ENCODE results near the gene NCOA1. TPM values are rescaled to one million over a fixed set of nuclear protein-coding genes. Genes with fewer than 3 reads are reported as not detected.
A peak's percentile ranks its signal among the peaks of the same experiment; 100 is the strongest.
"Not testable (repeated sequence)": the region's sequence is repeated elsewhere in the genome, so short reads cannot be mapped to it uniquely, and the experiment has no call there.

Gene NCOA1
- polyA plus RNA-seq, 6 donors from 2014 or later: 9.8 to 21.3 (median 12.6) TPM

GRCh38 chr2:24657818-24658217, 166.8 kb downstream of the NCOA1 start:
- Mint-ChIP-seq H3K4me3 (no peak overlapping the region), H3K36me3 (peaks cover 5 to 8% of the 10 kb centered on the region in 2 donors), H3K27ac (peak overlapping the region in 1 of 6 donors; percentile 28), H3K9me3 (no peaks in the 10 kb centered on the region), H3K27me3 (no peaks in the 10 kb centered on the region), H3K4me1 (peaks cover 19 to 31% (median 30%) of the 10 kb centered on the region in 3 donors)
- ATAC-seq (ENCODE audit: low read depth in 2 of 2) (no peak), DNase-seq (no peak)

- no peak overlapping the region for H3K4me3 Mint-ChIP-seq
- H3K36me3 Mint-ChIP-seq: peaks cover 8 to 12% of the 10 kb centered on the region in 2 donors
- ATAC-seq (ENCODE audit: low read depth in 2 of 2): no peak
- DNase-seq: no peak
- no peaks in the 10 kb centered on the region for H3K27me3 Mint-ChIP-seq
- H3K27ac Mint-ChIP-seq: peak overlapping the region in 2 of 6 donors; percentile 28 to 74
- no peaks in the 10 kb centered on the region for H3K9me3 Mint-ChIP-seq
- H3K4me1 Mint-ChIP-seq: peaks cover 11 to 25% (median 25%) of the 10 kb centered on the region in 3 donors
Measured at GRCh38 chr2:24658531-24659202, 167.6 kb downstream of the NCOA1 start.

GRCh38 chr2:24659862-24660261, 168.8 kb downstream of the NCOA1 start:
- ATAC-seq (ENCODE audit: low read depth in 2 of 2): no peak
- Mint-ChIP-seq H3K9me3 (no peaks in the 10 kb centered on the region), H3K27me3 (no peaks in the 10 kb centered on the region), H3K36me3 (peaks cover 8 to 15% of the 10 kb centered on the region in 2 donors), H3K27ac (no peak overlapping the region), H3K4me3 (no peak overlapping the region), H3K4me1 (peaks cover 1 to 16% (median 15%) of the 10 kb centered on the region in 3 donors)
- no peak for DNase-seq

GRCh38 chr2:24667542-24667941, 176.5 kb downstream of the NCOA1 start:
- Mint-ChIP-seq H3K4me1 (peaks cover 0 to 6% (median 4%) of the 10 kb centered on the region in 3 donors), H3K27ac (no peak overlapping the region), H3K9me3 (no peaks in the 10 kb centered on the region), H3K36me3 (peaks cover 0 to 9% of the 10 kb centered on the region in 2 donors), H3K27me3 (no peaks in the 10 kb centered on the region), H3K4me3 (no peak overlapping the region)
- no peak for ATAC-seq (ENCODE audit: low read depth in 2 of 2)
- no peak for DNase-seq

GRCh38 chr2:24671230-24671629, 180.2 kb downstream of the NCOA1 start:
- Mint-ChIP-seq H3K9me3 (no peaks in the 10 kb centered on the region), H3K27me3 (no peaks in the 10 kb centered on the region), H3K27ac (no peak overlapping the region), H3K4me1 (peaks cover 0 to 6% (median 4%) of the 10 kb centered on the region in 3 donors), H3K4me3 (no peak overlapping the region), H3K36me3 (peaks cover 7 to 8% of the 10 kb centered on the region in 2 donors)
- ATAC-seq (ENCODE audit: low read depth in 2 of 2): no peak
- DNase-seq: no peak

GRCh38 chr2:24672589-24672988, 181.5 kb downstream of the NCOA1 start:
- H3K4me1 Mint-ChIP-seq: peaks cover 0 to 6% (median 4%) of the 10 kb centered on the region in 3 donors
- H3K4me3 Mint-ChIP-seq: no peak overlapping the region
- H3K27me3 Mint-ChIP-seq: no peaks in the 10 kb centered on the region
- peaks cover 9 to 16% of the 10 kb centered on the region in 2 donors for H3K36me3 Mint-ChIP-seq
- no peak for ATAC-seq (ENCODE audit: low read depth in 2 of 2)
- no peak for DNase-seq
- H3K9me3 Mint-ChIP-seq: peaks cover 0 to 2% (median 0%) of the 10 kb centered on the region in 7 donors
- no peak overlapping the region for H3K27ac Mint-ChIP-seq

- DNase-seq: no peak
- peaks cover 27 to 30% of the 10 kb centered on the region in 2 donors for H3K36me3 Mint-ChIP-seq
- peak overlapping the region in 1 of 6 donors; percentile 53 for H3K27ac Mint-ChIP-seq
- peaks cover 0 to 4% (median 3%) of the 10 kb centered on the region in 3 donors for H3K4me1 Mint-ChIP-seq
- peaks cover 0 to 8% (median 2%) of the 10 kb centered on the region in 7 donors for H3K9me3 Mint-ChIP-seq
- no peak for ATAC-seq (ENCODE audit: low read depth in 2 of 2)
- no peaks in the 10 kb centered on the region for H3K27me3 Mint-ChIP-seq
- no peak overlapping the region for H3K4me3 Mint-ChIP-seq
Measured at GRCh38 chr2:24675338-24675737, 184.3 kb downstream of the NCOA1 start.

- ATAC-seq (ENCODE audit: low read depth in 2 of 2) (no peak), DNase-seq (no peak)
- H3K27ac Mint-ChIP-seq: peak overlapping the region in 1 of 6 donors; percentile 56
- H3K4me1 Mint-ChIP-seq: no peaks in the 10 kb centered on the region
- peaks cover 0 to 9% (median 2%) of the 10 kb centered on the region in 7 donors for H3K9me3 Mint-ChIP-seq
- no peaks in the 10 kb centered on the region for H3K27me3 Mint-ChIP-seq
- H3K4me3 Mint-ChIP-seq: no peak overlapping the region
- peaks cover 30 to 33% of the 10 kb centered on the region in 2 donors for H3K36me3 Mint-ChIP-seq
Measured at GRCh38 chr2:24676493-24676892, 185.4 kb downstream of the NCOA1 start.

GRCh38 chr2:24678066-24678465, 187.0 kb downstream of the NCOA1 start:
- not testable (repeated sequence) for H3K9me3 Mint-ChIP-seq; H3K27ac Mint-ChIP-seq; H3K4me1 Mint-ChIP-seq; H3K4me3 Mint-ChIP-seq; H3K27me3 Mint-ChIP-seq; DNase-seq; ATAC-seq (ENCODE audit: low read depth in 2 of 2)
- H3K36me3 Mint-ChIP-seq: peaks cover 33 to 39% of the 10 kb centered on the region in 2 donors

- no peaks in the 10 kb centered on the region for H3K4me1 Mint-ChIP-seq
- H3K27ac Mint-ChIP-seq: no peak overlapping the region
- H3K9me3 Mint-ChIP-seq: peaks cover 0 to 9% (median 2%) of the 10 kb centered on the region in 7 donors
- no peaks in the 10 kb centered on the region for H3K27me3 Mint-ChIP-seq
- no peak overlapping the region for H3K4me3 Mint-ChIP-seq
- no peak for ATAC-seq (ENCODE audit: low read depth in 2 of 2)
- DNase-seq: no peak
- H3K36me3 Mint-ChIP-seq: peaks cover 29 to 35% of the 10 kb centered on the region in 2 donors
Measured at GRCh38 chr2:24680196-24680595, 189.1 kb downstream of the NCOA1 start.

GRCh38 chr2:24682304-24682703, 191.2 kb downstream of the NCOA1 start:
- peaks cover 33 to 44% of the 10 kb centered on the region in 2 donors for H3K36me3 Mint-ChIP-seq
- H3K4me1 Mint-ChIP-seq: peaks cover 0 to 4% (median 0%) of the 10 kb centered on the region in 3 donors
- H3K4me3 Mint-ChIP-seq: no peak overlapping the region
- no peak overlapping the region for H3K27ac Mint-ChIP-seq
- no peak for ATAC-seq (ENCODE audit: low read depth in 2 of 2)
- H3K9me3 Mint-ChIP-seq: peaks cover 0 to 11% (median 4%) of the 10 kb centered on the region in 7 donors
- DNase-seq: no peak
- H3K27me3 Mint-ChIP-seq: no peaks in the 10 kb centered on the region

- H3K9me3 Mint-ChIP-seq: peaks cover 0 to 8% (median 5%) of the 10 kb centered on the region in 7 donors
- H3K27me3 Mint-ChIP-seq: no peaks in the 10 kb centered on the region
- H3K36me3 Mint-ChIP-seq: peaks cover 31 to 42% of the 10 kb centered on the region in 2 donors
- DNase-seq (no peak), ATAC-seq (ENCODE audit: low read depth in 2 of 2) (no peak)
- peaks cover 0 to 4% (median 0%) of the 10 kb centered on the region in 3 donors for H3K4me1 Mint-ChIP-seq
- H3K4me3 Mint-ChIP-seq: no peak overlapping the region
- H3K27ac Mint-ChIP-seq: no peak overlapping the region
Measured at GRCh38 chr2:24683408-24683807, 192.4 kb downstream of the NCOA1 start.

- peaks cover 0 to 4% (median 0%) of the 10 kb centered on the region in 3 donors for H3K4me1 Mint-ChIP-seq
- no peaks in the 10 kb centered on the region for H3K27me3 Mint-ChIP-seq
- peaks cover 0 to 8% (median 3%) of the 10 kb centered on the region in 7 donors for H3K9me3 Mint-ChIP-seq
- peaks cover 18 to 30% of the 10 kb centered on the region in 2 donors for H3K36me3 Mint-ChIP-seq
- no peak for DNase-seq
- H3K4me3 Mint-ChIP-seq: no peak overlapping the region
- H3K27ac Mint-ChIP-seq: no peak overlapping the region
- no peak for ATAC-seq (ENCODE audit: low read depth in 2 of 2)
Measured at GRCh38 chr2:24690524-24690923, 199.5 kb downstream of the NCOA1 start.

GRCh38 chr2:24691806-24692205, 200.8 kb downstream of the NCOA1 start:
- DNase-seq (no peak), ATAC-seq (ENCODE audit: low read depth in 2 of 2) (no peak)
- Mint-ChIP-seq H3K9me3 (peaks cover 0 to 8% (median 3%) of the 10 kb centered on the region in 7 donors), H3K4me3 (no peak overlapping the region), H3K27me3 (no peaks in the 10 kb centered on the region), H3K36me3 (peaks cover 14 to 22% of the 10 kb centered on the region in 2 donors), H3K4me1 (peaks cover 0 to 4% (median 0%) of the 10 kb centered on the region in 3 donors), H3K27ac (no peak overlapping the region)

Data from naive B cell (primary cell).